Measurements from ENCODE around the gene ADD1. TPM values are rescaled to one million over a fixed set of nuclear protein-coding genes. Genes with fewer than 3 reads are reported as not detected.

The ADD1 gene
- polyA plus RNA-seq, 1 donor (not counting 4 experiments of a cell fraction or from before 2014, with no cell fraction given): 109 TPM

GRCh38 chr4:2928242-2929176 lies 84.9 kb downstream of the ADD1 start:
- Histone ChIP-seq H3K9me3 (ENCODE audit: control insufficient read depth, low read depth, low read length) (no peaks in the 10 kb centered on the region), H3K9ac (ENCODE audit: control insufficient read depth, extremely low read depth, insufficient read depth, low read length) (no peak overlapping the region), H3K27me3 (ENCODE audit: control insufficient read depth, extremely low read depth, insufficient read depth, low read length) (no peaks in the 10 kb centered on the region), H3K27ac (ENCODE audit: control insufficient read depth, insufficient read depth, low read length) (no peak overlapping the region), H3K79me2 (ENCODE audit: control insufficient read depth, insufficient read depth, low read length) (peaks cover 24% of the 10 kb centered on the region), H3K36me3 (ENCODE audit: control insufficient read depth in 2 of 2, extremely low read depth in 1 of 2, insufficient read depth in 2 of 2, low read length in 2 of 2) (peaks cover 36 to 48% of the 10 kb centered on the region in 2 experiments), H3K9me1 (ENCODE audit: control insufficient read depth, extremely low read depth, insufficient read depth, low read length) (no peaks in the 10 kb centered on the region), H3K4me2 (ENCODE audit: control insufficient read depth, extremely low read depth, insufficient read depth, low read depth, low read length) (no peak overlapping the region), H4K20me1 (ENCODE audit: control insufficient read depth, extremely low read depth, insufficient read depth, low read length) (peaks cover 3% of the 10 kb centered on the region), H3K4me3 (ENCODE audit: control insufficient read depth in 2 of 3, extremely low read depth in 1 of 3, insufficient read depth in 2 of 3, low read depth in 1 of 3, low read length in 3 of 3) (no peak overlapping the region), H3K4me1 (ENCODE audit: control insufficient read depth, extremely low read depth, insufficient read depth, low read length) (peaks cover 9% of the 10 kb centered on the region), H2AFZ (ENCODE audit: control insufficient read depth, low read length) (no peak overlapping the region)
- FAIRE-seq: no peak
- dilution Hi-C loops (cut with MboI; ENCODE audit: extremely low pct_ligation_motif_present, low sequenced_read_pairs): no loop called here
- no peak for DNase-seq (ENCODE audit: low read depth, low spot score)
- TF ChIP-seq EZH2 (IDR thresholded peaks at IDR 0.05; ENCODE audit: low read length): no peak
- TF ChIP-seq, protein P1, sequence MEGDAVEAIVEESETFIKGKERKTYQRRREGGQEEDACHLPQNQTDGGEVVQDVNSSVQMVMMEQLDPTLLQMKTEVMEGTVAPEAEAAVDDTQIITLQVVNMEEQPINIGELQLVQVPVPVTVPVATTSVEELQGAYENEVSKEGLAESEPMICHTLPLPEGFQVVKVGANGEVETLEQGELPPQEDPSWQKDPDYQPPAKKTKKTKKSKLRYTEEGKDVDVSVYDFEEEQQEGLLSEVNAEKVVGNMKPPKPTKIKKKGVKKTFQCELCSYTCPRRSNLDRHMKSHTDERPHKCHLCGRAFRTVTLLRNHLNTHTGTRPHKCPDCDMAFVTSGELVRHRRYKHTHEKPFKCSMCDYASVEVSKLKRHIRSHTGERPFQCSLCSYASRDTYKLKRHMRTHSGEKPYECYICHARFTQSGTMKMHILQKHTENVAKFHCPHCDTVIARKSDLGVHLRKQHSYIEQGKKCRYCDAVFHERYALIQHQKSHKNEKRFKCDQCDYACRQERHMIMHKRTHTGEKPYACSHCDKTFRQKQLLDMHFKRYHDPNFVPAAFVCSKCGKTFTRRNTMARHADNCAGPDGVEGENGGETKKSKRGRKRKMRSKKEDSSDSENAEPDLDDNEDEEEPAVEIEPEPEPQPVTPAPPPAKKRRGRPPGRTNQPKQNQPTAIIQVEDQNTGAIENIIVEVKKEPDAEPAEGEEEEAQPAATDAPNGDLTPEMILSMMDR (optimal IDR thresholded peaks at IDR 0.05 in 1 of 3, IDR thresholded peaks at IDR 0.05 in 1 of 3, conservative IDR thresholded peaks at IDR 0.05 in 1 of 3; ENCODE audit: extremely low read depth in 1 of 3, insufficient read depth in 2 of 3, low read length in 3 of 3): no peak

DNA sequence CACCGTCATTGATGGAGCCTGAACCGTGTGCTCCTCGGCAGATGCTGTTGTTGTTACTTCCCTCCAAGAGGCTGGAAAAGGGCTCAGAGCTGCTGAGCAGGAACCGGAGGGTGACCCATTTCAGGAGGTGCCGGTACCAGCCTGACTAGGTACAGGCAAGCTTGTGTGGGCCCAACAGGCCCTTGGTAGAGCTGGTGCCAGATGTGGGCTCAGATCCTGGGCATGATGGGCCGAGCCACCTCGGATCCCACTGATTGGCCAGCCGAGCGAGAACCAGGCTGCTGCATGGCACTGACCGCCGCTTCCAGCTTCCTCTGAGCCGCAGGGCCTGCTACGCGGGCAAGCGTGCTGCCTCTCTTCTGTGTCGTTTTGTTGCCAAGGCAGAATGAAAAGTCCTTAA lies 85.8 kb downstream of the ADD1 start:
- no peaks in the 10 kb centered on the region for H3K27me3 ChIP-seq (ENCODE audit: control insufficient read depth, extremely low read depth, insufficient read depth, low read length)
- H3K4me1 ChIP-seq (ENCODE audit: control insufficient read depth, extremely low read depth, insufficient read depth, low read length): peaks cover 6% of the 10 kb centered on the region
- DNase-seq (ENCODE audit: low read depth, low spot score) (no peak), FAIRE-seq (no peak)
- H3K79me2 ChIP-seq (ENCODE audit: control insufficient read depth, insufficient read depth, low read length): peaks cover 29% of the 10 kb centered on the region
- no peak overlapping the region for H2AFZ ChIP-seq (ENCODE audit: control insufficient read depth, low read length)
- dilution Hi-C loops (cut with MboI; ENCODE audit: extremely low pct_ligation_motif_present, low sequenced_read_pairs): no loop called here
- H4K20me1 ChIP-seq (ENCODE audit: control insufficient read depth, extremely low read depth, insufficient read depth, low read length): peaks cover 3% of the 10 kb centered on the region
- H3K36me3 ChIP-seq (ENCODE audit: control insufficient read depth in 2 of 2, extremely low read depth in 1 of 2, insufficient read depth in 2 of 2, low read length in 2 of 2): peaks cover 35 to 48% of the 10 kb centered on the region in 2 experiments
- no peak overlapping the region for H3K4me3 ChIP-seq (ENCODE audit: control insufficient read depth in 2 of 3, extremely low read depth in 1 of 3, insufficient read depth in 2 of 3, low read depth in 1 of 3, low read length in 3 of 3)
- no peak overlapping the region for H3K9ac ChIP-seq (ENCODE audit: control insufficient read depth, extremely low read depth, insufficient read depth, low read length)
- no peak overlapping the region for H3K27ac ChIP-seq (ENCODE audit: control insufficient read depth, insufficient read depth, low read length)
- no peaks in the 10 kb centered on the region for H3K9me3 ChIP-seq (ENCODE audit: control insufficient read depth, low read depth, low read length)
- TF ChIP-seq, protein P1 (optimal IDR thresholded peaks at IDR 0.05 in 1 of 3, IDR thresholded peaks at IDR 0.05 in 1 of 3, conservative IDR thresholded peaks at IDR 0.05 in 1 of 3; ENCODE audit: extremely low read depth in 1 of 3, insufficient read depth in 2 of 3, low read length in 3 of 3): no peak
- no peak for TF ChIP-seq EZH2 (IDR thresholded peaks at IDR 0.05; ENCODE audit: low read length)
- H3K4me2 ChIP-seq (ENCODE audit: control insufficient read depth, extremely low read depth, insufficient read depth, low read depth, low read length): no peak overlapping the region
- no peaks in the 10 kb centered on the region for H3K9me1 ChIP-seq (ENCODE audit: control insufficient read depth, extremely low read depth, insufficient read depth, low read length)
